Skin of body (tissue), 2 donors: ENCODE results near the gene SRGAP3. TPM values are rescaled to one million over a fixed set of nuclear protein-coding genes. Genes with fewer than 3 reads are reported as not detected.

Source experiments
- DNase-seq: peaks from one replicate; lab custom pipeline; 2025; lab: John Stamatoyannopoulos, UW
- total RNA-seq: library from RNA; depleted of rRNA; stranded (reverse); fragments of >200 nt; gene quantifications from one replicate; pipeline ENCODE4 v1.2.3, GENCODE V29; 2014

SRGAP3 gene
- total RNA-seq, 1 donor from 2014 or later = 21.4 TPM

GRCh38 chr3:9117220-9117619 is 132.2 kb downstream of the SRGAP3 start:
- DNase-seq = peak; percentile 19

GRCh38 chr3:9116336-9116735 is 133.1 kb downstream of the SRGAP3 start:
- DNase-seq = no peak

GRCh38 chr3:9115336-9115735 is 134.1 kb downstream of the SRGAP3 start:
- DNase-seq = no peak

GRCh38 chr3:9113040-9113439 is 136.4 kb downstream of the SRGAP3 start:
- DNase-seq = no peak

- peak; percentile 68 for DNase-seq
Measured at GRCh38 chr3:9111866-9112265, 137.6 kb downstream of the SRGAP3 start.

- no peak for DNase-seq
Measured at GRCh38 chr3:9111417-9111816, 138.0 kb downstream of the SRGAP3 start.

- no peak for DNase-seq
Measured at GRCh38 chr3:9110802-9111201, 138.6 kb downstream of the SRGAP3 start.

- no peak for DNase-seq
Measured at GRCh38 chr3:9110316-9110715, 139.1 kb downstream of the SRGAP3 start.

- no peak for DNase-seq
Measured at GRCh38 chr3:9109568-9109914, 139.9 kb downstream of the SRGAP3 start.

GRCh38 chr3:9108876-9109567 is 140.4 kb downstream of the SRGAP3 start:
- DNase-seq = no peak

- no peak for DNase-seq
Measured at GRCh38 chr3:9107738-9108137, 141.7 kb downstream of the SRGAP3 start.

GRCh38 chr3:9105421-9105820 is 144.0 kb downstream of the SRGAP3 start:
- DNase-seq = no peak

GRCh38 chr3:9104121-9104520 is 145.3 kb downstream of the SRGAP3 start:
- no peak for DNase-seq

GRCh38 chr3:9102240-9102981 is 147.0 kb downstream of the SRGAP3 start:
- peak; percentile 24 for DNase-seq

- DNase-seq = no peak
Measured at GRCh38 chr3:9101286-9101685, 148.2 kb downstream of the SRGAP3 start.

- no peak for DNase-seq
Measured at GRCh38 chr3:9100513-9100894, 148.9 kb downstream of the SRGAP3 start.

GRCh38 chr3:9099702-9100512 is 149.5 kb downstream of the SRGAP3 start:
- no peak for DNase-seq

- DNase-seq = no peak
Measured at GRCh38 chr3:9098716-9099675, 150.4 kb downstream of the SRGAP3 start.

GRCh38 chr3:9097495-9097894 is 152.0 kb downstream of the SRGAP3 start:
- DNase-seq = no peak

GRCh38 chr3:9091486-9092235 is 157.8 kb downstream of the SRGAP3 start:
- DNase-seq = peak; percentile 88
